Testis (tissue), 3 donors: ENCODE results near the gene RBM17. TPM values are rescaled to one million over a fixed set of nuclear protein-coding genes. Genes with fewer than 3 reads are reported as not detected.
"Not testable (repeated sequence)": the region's sequence is repeated elsewhere in the genome, so short reads cannot be mapped to it uniquely, and the experiment has no call there.

Experiments used
- DNase-seq: peaks from one replicate; pipeline ENCODE4 v3.0.0-alpha.2; 2019
- H3K27ac ChIP-seq, 2 donors: fragments of 200-600 bp; sonication (generic); one replicate each; pipeline ENCODE4 v1.5.1; 2019
- H3K27me3 ChIP-seq: fragments of 200-600 bp; sonication (generic); one replicate; pipeline ENCODE4 v1.5.1; 2019
- H3K36me3 ChIP-seq: fragments of 200-600 bp; sonication (generic); one replicate; pipeline ENCODE4 v1.5.1; 2017; ENCODE audit warnings: low read depth; ENCODE audit errors: missing control alignments
- H3K4me1 ChIP-seq: fragments of 200-600 bp; sonication (generic); one replicate; pipeline ENCODE4 v1.5.1; 2019
- H3K4me3 ChIP-seq, 2 donors: fragments of 200-600 bp; sonication (generic); one replicate each; pipeline ENCODE4 v1.5.1; 2017 to 2019
- H3K9me3 ChIP-seq: fragments of 200-600 bp; sonication (generic); one replicate; pipeline ENCODE4 v1.5.1; 2017
- CTCF ChIP-seq, 3 experiments: fragments of 450-650 bp in 2 of 3; fragments of 200-600 bp in 1 of 3; sonication (generic) in 1 of 3; IDR thresholded peaks; one replicate each; pipeline ENCODE4 v1.5.1; 2016 to 2019; ENCODE audit warnings: antibody characterized with exemption in 3 of 3, mild to moderate bottlenecking in 2 of 3, moderate library complexity in 1 of 3
- POLR2A ChIP-seq: fragments of 450-650 bp; IDR thresholded peaks from one replicate; pipeline ENCODE4 v1.6.1; 2017; ENCODE audit warnings: antibody characterized with exemption, mild to moderate bottlenecking, moderate library complexity
- WGBS, 2 donors: methylation state at CpG; one replicate each; pipeline ENCODE4 v1.1.5; 2018; 5-methylcytosine and 5-hydroxymethylcytosine counted together
- intact Hi-C: fragments of 100-400 bp; cut with DNase I; formaldehyde crosslinking; loops from one replicate; pipeline ENCODE4 v1.15.1; 2023; ENCODE audit warnings: low total_unique reads
- polyA plus RNA-seq: library from polyadenylated mRNA; stranded (reverse); fragments of 350-450 nt; fragmentation: Illumina TruSeq; extraction: RNeasy Lipid Tissue Mini Kit (QIAGEN cat#74804); gene quantifications from one replicate; pipeline ENCODE4 v1.2.3, GENCODE V29; 2014; ENCODE audit warnings: low read depth, low replicate concordance; ENCODE audit not compliant: insufficient read depth
- total RNA-seq, 2 donors: library from RNA; depleted of rRNA; stranded (reverse); fragments of >200 nt; gene quantifications; one replicate each; pipeline ENCODE4 v1.2.3, GENCODE V29; 2016

RBM17 gene
- total and polyA plus RNA-seq, 3 donors from 2014 or later, result 114 to 145 (median 121) TPM

- intact Hi-C loops, result no loop called here
Measured at GRCh38 chr10:6102128-6102527, 13.3 kb downstream of the RBM17 start.

GRCh38 chr10:6103591-6103990 is 14.8 kb downstream of the RBM17 start:
- Histone ChIP-seq H3K9me3 (no peaks in the 10 kb centered on the region), H3K4me1 (no peaks in the 10 kb centered on the region), H3K36me3 (no peaks in the 10 kb centered on the region), H3K27me3 (no peaks in the 10 kb centered on the region), H3K27ac (no peak overlapping the region), H3K4me3 (no peak overlapping the region)
- DNase-seq, result no peak
- WGBS, 2 donors, result 70 to 81% methylated on average over 8 of the region's 8 CpGs
- intact Hi-C loops, result no loop called here
- TF ChIP-seq POLR2A (no peak), CTCF (IDR thresholded peaks at IDR 0.05) (no peak)

More at GRCh38 chr10:6102128-6102527, 13.3 kb downstream of the RBM17 start:
- Histone ChIP-seq H3K27me3 (no peaks in the 10 kb centered on the region), H3K4me3 (no peak overlapping the region), H3K27ac (no peak overlapping the region), H3K4me1 (no peaks in the 10 kb centered on the region), H3K9me3 (no peaks in the 10 kb centered on the region), H3K36me3 (no peaks in the 10 kb centered on the region)
- DNase-seq, result no peak
- WGBS, 2 donors, result 91% methylated on average over 8 of the region's 8 CpGs
- TF ChIP-seq CTCF (IDR thresholded peaks at IDR 0.05) (no peak), POLR2A (no peak)

- H3K4me3 ChIP-seq, H3K27me3 ChIP-seq, H3K36me3 ChIP-seq, DNase-seq, H3K4me1 ChIP-seq, H3K27ac ChIP-seq, H3K9me3 ChIP-seq: not testable (repeated sequence)
- intact Hi-C loops, result loop anchor here (5.0 kb wide), 1 partner anchor 40 kb away; no protein-coding TSS in a partner anchor
- 89 to 90% methylated on average over 3 of the region's 3 CpGs for WGBS, 2 donors
Measured at GRCh38 chr10:6107616-6108015, 18.8 kb downstream of the RBM17 start.

GRCh38 chr10:6108072-6108471 is 19.2 kb downstream of the RBM17 start:
- TF ChIP-seq POLR2A (no peak), CTCF (IDR thresholded peaks at IDR 0.05) (no peak)
- WGBS, 2 donors, result 62 to 76% methylated on average over 6 of the region's 6 CpGs
- Histone ChIP-seq H3K4me3 (no peak overlapping the region), H3K9me3 (no peaks in the 10 kb centered on the region), H3K27ac (no peak overlapping the region), H3K27me3 (no peaks in the 10 kb centered on the region), H3K36me3 (no peaks in the 10 kb centered on the region), H3K4me1 (no peaks in the 10 kb centered on the region)
- intact Hi-C loops, result loop anchor here (5.0 kb wide), 1 partner anchor 39 kb away; no protein-coding TSS in a partner anchor
- no peak for DNase-seq

- Histone ChIP-seq H3K36me3 (peaks cover 3% of the 10 kb centered on the region), H3K9me3 (no peaks in the 10 kb centered on the region), H3K4me3 (no peak overlapping the region), H3K27me3 (no peaks in the 10 kb centered on the region), H3K4me1 (no peaks in the 10 kb centered on the region), H3K27ac (no peak overlapping the region)
- intact Hi-C loops, result loop anchor here (5.0 kb wide), 1 partner anchor 38 kb away; no protein-coding TSS in a partner anchor
- 51% methylated on average over 12 of the region's 12 CpGs for WGBS, 2 donors
- TF ChIP-seq POLR2A (no peak), CTCF (IDR thresholded peaks at IDR 0.05) (peak; percentile 71 to 79 (median 79))
- no peak for DNase-seq
Measured at GRCh38 chr10:6108631-6109443, 20.0 kb downstream of the RBM17 start.
